ENCODE data around the gene L3MBTL4.

DNA sequence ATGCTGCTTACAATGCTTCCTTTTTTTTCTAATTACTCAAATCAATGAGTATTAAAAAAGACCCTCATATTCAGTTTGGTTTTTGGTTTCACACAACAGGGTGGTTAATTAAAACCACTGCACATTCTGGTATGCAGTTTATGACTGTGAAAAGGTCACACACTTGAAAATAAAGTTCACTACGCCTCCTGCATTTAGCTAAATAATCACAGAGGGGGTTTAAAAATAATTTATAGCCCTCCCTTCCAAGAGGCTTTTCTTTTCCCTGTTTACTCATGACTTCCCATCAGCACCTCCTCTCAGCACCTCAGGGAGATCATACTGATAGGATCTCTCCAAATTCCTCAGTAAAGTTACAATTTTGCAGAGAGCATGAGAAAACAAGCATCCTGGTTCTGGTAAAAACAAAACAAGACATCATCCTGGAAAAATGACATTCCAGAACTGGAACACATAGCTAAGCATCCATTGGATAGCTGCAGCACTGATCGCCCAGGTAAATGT lies 389.9 kb downstream of the L3MBTL4 start:
- TF ChIP-seq, protein P1, sequence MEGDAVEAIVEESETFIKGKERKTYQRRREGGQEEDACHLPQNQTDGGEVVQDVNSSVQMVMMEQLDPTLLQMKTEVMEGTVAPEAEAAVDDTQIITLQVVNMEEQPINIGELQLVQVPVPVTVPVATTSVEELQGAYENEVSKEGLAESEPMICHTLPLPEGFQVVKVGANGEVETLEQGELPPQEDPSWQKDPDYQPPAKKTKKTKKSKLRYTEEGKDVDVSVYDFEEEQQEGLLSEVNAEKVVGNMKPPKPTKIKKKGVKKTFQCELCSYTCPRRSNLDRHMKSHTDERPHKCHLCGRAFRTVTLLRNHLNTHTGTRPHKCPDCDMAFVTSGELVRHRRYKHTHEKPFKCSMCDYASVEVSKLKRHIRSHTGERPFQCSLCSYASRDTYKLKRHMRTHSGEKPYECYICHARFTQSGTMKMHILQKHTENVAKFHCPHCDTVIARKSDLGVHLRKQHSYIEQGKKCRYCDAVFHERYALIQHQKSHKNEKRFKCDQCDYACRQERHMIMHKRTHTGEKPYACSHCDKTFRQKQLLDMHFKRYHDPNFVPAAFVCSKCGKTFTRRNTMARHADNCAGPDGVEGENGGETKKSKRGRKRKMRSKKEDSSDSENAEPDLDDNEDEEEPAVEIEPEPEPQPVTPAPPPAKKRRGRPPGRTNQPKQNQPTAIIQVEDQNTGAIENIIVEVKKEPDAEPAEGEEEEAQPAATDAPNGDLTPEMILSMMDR (conservative IDR thresholded peaks at IDR 0.05; ENCODE audit: low read length): no peak
- TF ChIP-seq EZH2phosphoT487 (IDR thresholded peaks at IDR 0.05; ENCODE audit: borderline replicate concordance, low read depth, low read length): no peak
